HEK293 (cell line): ENCODE measurements around the gene SLC28A3.

Experiments
- CTCF ChIA-PET: fragments of 350-600 bp; formaldehyde crosslinking; extraction: SDS; loops from one replicate; lab custom pipeline; 2021; ENCODE audit warnings: antibody characterized with exemption; lab: Yijun Ruan, JAX
- POLR2A ChIA-PET: fragments of 300-600 bp; formaldehyde crosslinking; extraction: SDS; loops from one replicate; lab custom pipeline; 2020; ENCODE audit warnings: antibody characterized with exemption, inconsistent platforms; lab: Yijun Ruan, JAX
- H3K27ac ChIP-seq: fragments of 200-500 bp; sonication (Bioruptor generic); 2 replicates; pipeline ENCODE4 v1.5.1; 2014; ENCODE audit warnings: low read depth, low read length, control low read depth, inconsistent platforms; ENCODE audit errors: extremely low read depth
- H3K36me3 ChIP-seq, 2 experiments: fragments of 200-500 bp in 1 of 2; sonication (Bioruptor generic) in 1 of 2; 1 replicate in 1 of 2; 2 replicates in 1 of 2; pipeline ENCODE4 v1.5.1; 2014 to 2017; ENCODE audit warnings: inconsistent platforms in 2 of 2, low read length in 2 of 2; ENCODE audit not compliant: control insufficient read depth in 2 of 2, insufficient read depth in 1 of 2
- H3K4me1 ChIP-seq: fragments of 200-500 bp; sonication (Bioruptor generic); 2 replicates; pipeline ENCODE4 v1.5.1; 2014; ENCODE audit warnings: mild to moderate bottlenecking, low read length, inconsistent platforms; ENCODE audit not compliant: control insufficient read depth, insufficient read depth
- H3K4me3 ChIP-seq: 2 replicates; pipeline ENCODE4 v1.5.1; 2011; ENCODE audit warnings: low read depth, mild to moderate bottlenecking, control low read depth, low read length, moderate library complexity
- H3K9me3 ChIP-seq: fragments of 200-500 bp; sonication (Bioruptor generic); 2 replicates; pipeline ENCODE4 v1.5.1; 2014; ENCODE audit warnings: low read depth, low read length, inconsistent platforms; ENCODE audit not compliant: control insufficient read depth, insufficient read depth
- GLI4 ChIP-seq: fragments of 450-650 bp; formaldehyde crosslinking; IDR thresholded peaks from 2 replicates; pipeline ENCODE4 v1.5.1; 2016; ENCODE audit warnings: missing biosample characterization, missing genetic modification characterization
- ZBTB8A ChIP-seq: fragments of 450-650 bp; formaldehyde crosslinking; IDR thresholded peaks from 2 replicates; pipeline ENCODE4 v1.5.1; 2016; ENCODE audit warnings: missing biosample characterization, missing genetic modification characterization
- ZNF23 ChIP-seq: fragments of 450-650 bp; formaldehyde crosslinking; IDR thresholded peaks from 2 replicates; pipeline ENCODE4 v1.5.1; 2016; ENCODE audit warnings: missing biosample characterization, missing genetic modification characterization, borderline replicate concordance
- ZNF398 ChIP-seq: fragments of 450-650 bp; formaldehyde crosslinking; IDR thresholded peaks from 2 replicates; pipeline ENCODE4 v1.5.1; 2017; ENCODE audit warnings: missing biosample characterization, missing genetic modification characterization
- ZNF518A ChIP-seq: fragments of 450-650 bp; formaldehyde crosslinking; conservative IDR thresholded peaks from 2 replicates; pipeline ENCODE4 v1.5.1; 2016; ENCODE audit warnings: low read depth, missing biosample characterization, missing genetic modification characterization
- ZNF548 ChIP-seq: fragments of 450-650 bp; formaldehyde crosslinking; IDR thresholded peaks from 2 replicates; pipeline ENCODE4 v1.5.1; 2016; ENCODE audit warnings: missing biosample characterization, missing genetic modification characterization
- ZNF561 ChIP-seq: fragments of 450-650 bp; IDR thresholded peaks from 2 replicates; pipeline ENCODE4 v1.5.1; 2018; ENCODE audit warnings: missing biosample characterization, missing genetic modification characterization, borderline replicate concordance
- ZNF623 ChIP-seq: fragments of 450-650 bp; formaldehyde crosslinking; IDR thresholded peaks from 2 replicates; pipeline ENCODE4 v1.5.1; 2016; ENCODE audit warnings: missing biosample characterization, missing genetic modification characterization
- ZNF768 ChIP-seq: fragments of 450-650 bp; formaldehyde crosslinking; IDR thresholded peaks from 2 replicates; pipeline ENCODE4 v1.5.1; 2018; ENCODE audit warnings: missing biosample characterization, mild to moderate bottlenecking, missing genetic modification characterization
- ZXDB ChIP-seq: fragments of 450-650 bp; formaldehyde crosslinking; IDR thresholded peaks from 2 replicates; pipeline ENCODE4 v1.5.1; 2016; ENCODE audit warnings: missing biosample characterization, missing genetic modification characterization
- TF ChIP-seq, protein P1 (sequence below): fragments of 450-650 bp; formaldehyde crosslinking; IDR thresholded peaks from 2 replicates; pipeline ENCODE4 v1.5.1; 2016; ENCODE audit warnings: missing biosample characterization, missing genetic modification characterization, low read depth
- TF ChIP-seq, protein P2 (sequence below): fragments of 450-650 bp; IDR thresholded peaks from 2 replicates; pipeline ENCODE4 v1.5.1; 2018; ENCODE audit warnings: missing biosample characterization, missing genetic modification characterization
- TF ChIP-seq, protein P3 (sequence below): fragments of 450-650 bp; formaldehyde crosslinking; IDR thresholded peaks from 2 replicates; pipeline ENCODE4 v1.5.1; 2016; ENCODE audit warnings: missing biosample characterization, missing genetic modification characterization

Gene SLC28A3

DNA sequence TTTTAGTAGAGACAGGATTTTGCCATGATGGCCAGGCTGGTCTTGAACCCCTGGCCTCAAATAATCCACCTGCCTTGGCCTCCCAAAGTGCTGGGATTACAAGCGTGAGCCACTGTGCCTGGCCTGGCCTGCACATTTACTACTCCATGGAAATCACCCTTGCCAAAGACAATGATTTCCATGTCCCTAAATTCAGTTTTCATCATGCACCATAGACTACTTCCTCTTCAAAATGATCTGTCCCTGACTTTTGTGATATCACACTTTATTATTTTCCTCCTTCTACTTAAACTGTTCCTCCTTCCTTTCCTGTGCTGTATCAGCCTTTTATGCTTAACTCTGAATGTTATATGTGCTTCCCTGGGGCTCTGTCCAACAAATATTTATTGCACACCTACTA is 20.3 kb downstream of the SLC28A3 start (continued):
- TF ChIP-seq, protein P1, sequence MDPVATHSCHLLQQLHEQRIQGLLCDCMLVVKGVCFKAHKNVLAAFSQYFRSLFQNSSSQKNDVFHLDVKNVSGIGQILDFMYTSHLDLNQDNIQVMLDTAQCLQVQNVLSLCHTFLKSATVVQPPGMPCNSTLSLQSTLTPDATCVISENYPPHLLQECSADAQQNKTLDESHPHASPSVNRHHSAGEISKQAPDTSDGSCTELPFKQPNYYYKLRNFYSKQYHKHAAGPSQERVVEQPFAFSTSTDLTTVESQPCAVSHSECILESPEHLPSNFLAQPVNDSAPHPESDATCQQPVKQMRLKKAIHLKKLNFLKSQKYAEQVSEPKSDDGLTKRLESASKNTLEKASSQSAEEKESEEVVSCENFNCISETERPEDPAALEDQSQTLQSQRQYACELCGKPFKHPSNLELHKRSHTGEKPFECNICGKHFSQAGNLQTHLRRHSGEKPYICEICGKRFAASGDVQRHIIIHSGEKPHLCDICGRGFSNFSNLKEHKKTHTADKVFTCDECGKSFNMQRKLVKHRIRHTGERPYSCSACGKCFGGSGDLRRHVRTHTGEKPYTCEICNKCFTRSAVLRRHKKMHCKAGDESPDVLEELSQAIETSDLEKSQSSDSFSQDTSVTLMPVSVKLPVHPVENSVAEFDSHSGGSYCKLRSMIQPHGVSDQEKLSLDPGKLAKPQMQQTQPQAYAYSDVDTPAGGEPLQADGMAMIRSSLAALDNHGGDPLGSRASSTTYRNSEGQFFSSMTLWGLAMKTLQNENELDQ (tag by site-specific recombination) = no peak
- TF ChIP-seq ZXDB = no peak
- no peak for TF ChIP-seq ZNF548 (tag by site-specific recombination)
- TF ChIP-seq ZNF398 = no peak
- no peak for TF ChIP-seq ZNF518A (tag by site-specific recombination)
- TF ChIP-seq GLI4 = no peak
- no peak for TF ChIP-seq ZNF768 (tag by site-specific recombination)

DNA sequence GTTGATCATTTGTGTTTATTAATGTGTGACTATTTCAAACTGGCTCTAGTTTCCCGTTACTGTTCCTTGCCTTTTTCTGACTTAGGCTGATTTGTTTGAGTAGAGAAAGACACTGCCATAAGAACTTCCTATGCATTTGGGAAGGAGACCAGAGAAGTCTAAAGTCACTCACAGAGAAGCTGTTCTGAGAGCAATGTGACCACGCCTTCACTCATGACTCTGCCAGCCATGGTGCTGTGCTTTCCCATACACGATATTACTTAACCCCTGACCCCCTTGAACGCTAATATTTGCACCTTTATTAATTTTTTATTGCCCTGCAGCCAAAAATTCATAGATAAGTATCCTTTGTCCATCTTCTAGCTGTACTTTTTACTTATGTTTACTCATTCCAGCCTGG is 20.9 kb downstream of the SLC28A3 start:
- H3K27ac ChIP-seq = no peak overlapping the region
- TF ChIP-seq ZNF623 (no peak), ZNF23 (no peak), ZNF561 (no peak), ZBTB8A (tag by site-specific recombination) (no peak)
- TF ChIP-seq, protein P2, sequence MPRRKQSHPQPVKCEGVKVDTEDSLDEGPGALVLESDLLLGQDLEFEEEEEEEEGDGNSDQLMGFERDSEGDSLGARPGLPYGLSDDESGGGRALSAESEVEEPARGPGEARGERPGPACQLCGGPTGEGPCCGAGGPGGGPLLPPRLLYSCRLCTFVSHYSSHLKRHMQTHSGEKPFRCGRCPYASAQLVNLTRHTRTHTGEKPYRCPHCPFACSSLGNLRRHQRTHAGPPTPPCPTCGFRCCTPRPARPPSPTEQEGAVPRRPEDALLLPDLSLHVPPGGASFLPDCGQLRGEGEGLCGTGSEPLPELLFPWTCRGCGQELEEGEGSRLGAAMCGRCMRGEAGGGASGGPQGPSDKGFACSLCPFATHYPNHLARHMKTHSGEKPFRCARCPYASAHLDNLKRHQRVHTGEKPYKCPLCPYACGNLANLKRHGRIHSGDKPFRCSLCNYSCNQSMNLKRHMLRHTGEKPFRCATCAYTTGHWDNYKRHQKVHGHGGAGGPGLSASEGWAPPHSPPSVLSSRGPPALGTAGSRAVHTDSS (tag by site-specific recombination) = no peak
- TF ChIP-seq, protein P3, sequence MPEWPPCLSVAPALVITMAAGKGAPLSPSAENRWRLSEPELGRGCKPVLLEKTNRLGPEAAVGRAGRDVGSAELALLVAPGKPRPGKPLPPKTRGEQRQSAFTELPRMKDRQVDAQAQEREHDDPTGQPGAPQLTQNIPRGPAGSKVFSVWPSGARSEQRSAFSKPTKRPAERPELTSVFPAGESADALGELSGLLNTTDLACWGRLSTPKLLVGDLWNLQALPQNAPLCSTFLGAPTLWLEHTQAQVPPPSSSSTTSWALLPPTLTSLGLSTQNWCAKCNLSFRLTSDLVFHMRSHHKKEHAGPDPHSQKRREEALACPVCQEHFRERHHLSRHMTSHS (tag by site-specific recombination) = no peak
- TF ChIP-seq, all 188 proteins: peak for 0
- Histone ChIP-seq H3K4me1 (no peaks in the 10 kb centered on the region), H3K4me3 (no peak overlapping the region), H3K36me3 (no peaks in the 10 kb centered on the region), H3K9me3 (no peaks in the 10 kb centered on the region)
- CTCF ChIA-PET = interaction anchor here (1.2 kb wide), 1 partner anchor 9 kb away, joined by 4 read pairs; no protein-coding TSS in a partner anchor
- POLR2A ChIA-PET = interaction anchor here (0.6 kb wide), 3 partner anchors 24 to 638 kb away, joined by 3 to 4 read pairs (median 3); no protein-coding TSS in a partner anchor
